Measurements from ENCODE around the gene GAS7.

Gene GAS7

GRCh38 chr17:9886141-9886930, 312.1 kb downstream of the GAS7 start:
- DNase-seq (ENCODE audit: low read depth), result no peak

GRCh38 chr17:9883451-9883850, 315.0 kb downstream of the GAS7 start:
- no peak for DNase-seq (ENCODE audit: low read depth)

- DNase-seq (ENCODE audit: low read depth), result no peak
Measured at GRCh38 chr17:9880582-9880999, 317.8 kb downstream of the GAS7 start.

- no peak for DNase-seq (ENCODE audit: low read depth)
Measured at GRCh38 chr17:9878786-9879525, 319.4 kb downstream of the GAS7 start.

- no peak for DNase-seq (ENCODE audit: low read depth)
Measured at GRCh38 chr17:9878356-9878755, 320.1 kb downstream of the GAS7 start.

GRCh38 chr17:9875441-9875840, 323.0 kb downstream of the GAS7 start:
- DNase-seq (ENCODE audit: low read depth), result no peak

GRCh38 chr17:9874722-9875121, 323.7 kb downstream of the GAS7 start:
- DNase-seq (ENCODE audit: low read depth), result no peak

- DNase-seq (ENCODE audit: low read depth), result no peak
Measured at GRCh38 chr17:9872852-9873251, 325.6 kb downstream of the GAS7 start.

GRCh38 chr17:9868552-9868951, 329.9 kb downstream of the GAS7 start:
- DNase-seq (ENCODE audit: low read depth), result no peak

- DNase-seq (ENCODE audit: low read depth), result no peak
Measured at GRCh38 chr17:9865586-9865985, 332.8 kb downstream of the GAS7 start.

- DNase-seq (ENCODE audit: low read depth), result no peak
Measured at GRCh38 chr17:9862949-9863348, 335.5 kb downstream of the GAS7 start.

- DNase-seq (ENCODE audit: low read depth), result no peak
Measured at GRCh38 chr17:9862220-9862619, 336.2 kb downstream of the GAS7 start.

GRCh38 chr17:9860851-9861250, 337.6 kb downstream of the GAS7 start:
- no peak for DNase-seq (ENCODE audit: low read depth)
